Keratinocyte (primary cell): Measurements from ENCODE around the gene BANP. TPM values are rescaled to one million over a fixed set of nuclear protein-coding genes. Genes with fewer than 3 reads are reported as not detected.

ENCODE experiments used
- DNase-seq: peaks from one replicate; pipeline ENCODE4 v3.0.0-alpha.2; 2011; ENCODE audit warnings: low read depth, missing footprints, low spot score
- FAIRE-seq: peaks from 2 replicates; lab custom pipeline; 2011; peaks lifted over from hg19 to GRCh38; lab: Jason Lieb, UNC
- H2AFZ ChIP-seq: 2 replicates; pipeline ENCODE4 v1.6.0; 2012; ENCODE audit warnings: low read length, control low read depth, inconsistent platforms; ENCODE audit not compliant: control insufficient read depth
- H3K27ac ChIP-seq: 2 replicates; pipeline ENCODE4 v1.5.1; 2011; ENCODE audit warnings: low read length; ENCODE audit not compliant: control insufficient read depth, insufficient read depth
- H3K27me3 ChIP-seq: 3 replicates; pipeline ENCODE4 v1.6.0; 2011; ENCODE audit warnings: low read length; ENCODE audit not compliant: control insufficient read depth, insufficient read depth; ENCODE audit errors: extremely low read depth
- H3K36me3 ChIP-seq, 2 experiments: 2 replicates in 1 of 2; 3 replicates in 1 of 2; pipeline ENCODE4 v1.5.1; 2011; ENCODE audit warnings: low read length in 2 of 2, mild to moderate bottlenecking in 1 of 2; ENCODE audit not compliant: control insufficient read depth in 2 of 2, insufficient read depth in 2 of 2; ENCODE audit errors: extremely low read depth in 1 of 2
- H3K4me1 ChIP-seq: 3 replicates; pipeline ENCODE4 v1.5.1; 2011; ENCODE audit warnings: low read length; ENCODE audit not compliant: control insufficient read depth, insufficient read depth; ENCODE audit errors: extremely low read depth
- H3K4me2 ChIP-seq: 3 replicates; pipeline ENCODE4 v1.6.0; 2011; ENCODE audit warnings: low read depth, low read length; ENCODE audit not compliant: control insufficient read depth, insufficient read depth; ENCODE audit errors: extremely low read depth
- H3K4me3 ChIP-seq, 3 experiments: fragments of 200-600 bp in 1 of 3; sonication (generic) in 1 of 3; 2 replicates in 2 of 3; 3 replicates in 1 of 3; pipeline ENCODE4 v1.5.1; 2011 to 2016; ENCODE audit warnings: low read length in 3 of 3, mild to moderate bottlenecking in 3 of 3, control low read depth in 2 of 3, inconsistent platforms in 1 of 3, low read depth in 1 of 3, mixed read lengths in 1 of 3, mixed run types in 1 of 3, moderate library complexity in 1 of 3; ENCODE audit not compliant: control insufficient read depth in 2 of 3, insufficient read depth in 2 of 3; ENCODE audit errors: extremely low read depth in 1 of 3
- H3K79me2 ChIP-seq: 2 replicates; pipeline ENCODE4 v1.6.0; 2012; ENCODE audit warnings: low read length; ENCODE audit not compliant: control insufficient read depth, insufficient read depth
- H3K9ac ChIP-seq: 3 replicates; pipeline ENCODE4 v1.6.0; 2011; ENCODE audit warnings: low read length; ENCODE audit not compliant: control insufficient read depth, insufficient read depth; ENCODE audit errors: extremely low read depth
- H3K9me1 ChIP-seq: 3 replicates; pipeline ENCODE4 v1.6.0; 2011; ENCODE audit warnings: low read length; ENCODE audit not compliant: control insufficient read depth, insufficient read depth; ENCODE audit errors: extremely low read depth
- H3K9me3 ChIP-seq: 2 replicates; pipeline ENCODE4 v1.5.1; 2012; ENCODE audit warnings: low read depth, low read length; ENCODE audit not compliant: control insufficient read depth
- H4K20me1 ChIP-seq: 3 replicates; pipeline ENCODE4 v1.6.0; 2011; ENCODE audit warnings: low read length; ENCODE audit not compliant: control insufficient read depth, insufficient read depth; ENCODE audit errors: extremely low read depth
- EZH2 ChIP-seq: IDR thresholded peaks from one replicate; pipeline ENCODE4 v1.6.1; 2012; ENCODE audit warnings: inconsistent platforms, mild to moderate bottlenecking, low read length, moderate library complexity
- dilution Hi-C: fragments of 300-500 bp; cut with MboI; formaldehyde crosslinking; loops from one replicate; pipeline ENCODE4 v1.7.0; 2020; ENCODE audit warnings: low sequenced_read_pairs; ENCODE audit not compliant: extremely low pct_ligation_motif_present
- polyA plus RNA-seq, 5 experiments: library from polyadenylated mRNA; depleted of rRNA in 3 of 5; stranded (reverse) in 3 of 5; stranded (forward) in 1 of 5; unstranded in 1 of 5; fragments of >200 nt; gene quantifications; 1 replicate in 1 of 5; 2 replicates in 3 of 5; 3 replicates in 1 of 5; pipeline versions ENCODE4 v1.2.1 to v1.2.3, GENCODE V29; 2011 to 2012; ENCODE audit warnings: missing spikeins in 2 of 5, low read depth in 1 of 5, low replicate concordance in 1 of 5
- TF ChIP-seq, protein P1 (sequence below), 3 experiments: IDR thresholded peaks in 1 of 3; conservative IDR thresholded peaks in 1 of 3; optimal IDR thresholded peaks in 1 of 3; 2 replicates in 2 of 3; 3 replicates in 1 of 3; pipeline versions ENCODE3 to v1.5.1; 2011; ENCODE audit warnings: low read length in 3 of 3, mild to moderate bottlenecking in 3 of 3, moderate library complexity in 2 of 3, control low read depth in 1 of 3, inconsistent platforms in 1 of 3; ENCODE audit not compliant: insufficient read depth in 2 of 3; ENCODE audit errors: extremely low read depth in 1 of 3

Gene BANP
- polyA plus RNA-seq, 1 donor (not counting 4 experiments of a cell fraction or from before 2014, with no cell fraction given), result 10.8 TPM

GRCh38 chr16:88116121-88116520, 164.9 kb downstream of the BANP start:
- Histone ChIP-seq H2AFZ (no peak overlapping the region), H3K79me2 (no peaks in the 10 kb centered on the region), H3K36me3 (no peaks in the 10 kb centered on the region), H3K4me3 (no peak overlapping the region), H3K9me1 (no peaks in the 10 kb centered on the region), H3K27me3 (peaks cover 9% of the 10 kb centered on the region), H3K27ac (no peak overlapping the region), H3K9ac (no peak overlapping the region), H3K9me3 (no peaks in the 10 kb centered on the region), H3K4me1 (peaks cover 9% of the 10 kb centered on the region), H3K4me2 (no peak overlapping the region), H4K20me1 (no peaks in the 10 kb centered on the region)
- TF ChIP-seq, protein P1, sequence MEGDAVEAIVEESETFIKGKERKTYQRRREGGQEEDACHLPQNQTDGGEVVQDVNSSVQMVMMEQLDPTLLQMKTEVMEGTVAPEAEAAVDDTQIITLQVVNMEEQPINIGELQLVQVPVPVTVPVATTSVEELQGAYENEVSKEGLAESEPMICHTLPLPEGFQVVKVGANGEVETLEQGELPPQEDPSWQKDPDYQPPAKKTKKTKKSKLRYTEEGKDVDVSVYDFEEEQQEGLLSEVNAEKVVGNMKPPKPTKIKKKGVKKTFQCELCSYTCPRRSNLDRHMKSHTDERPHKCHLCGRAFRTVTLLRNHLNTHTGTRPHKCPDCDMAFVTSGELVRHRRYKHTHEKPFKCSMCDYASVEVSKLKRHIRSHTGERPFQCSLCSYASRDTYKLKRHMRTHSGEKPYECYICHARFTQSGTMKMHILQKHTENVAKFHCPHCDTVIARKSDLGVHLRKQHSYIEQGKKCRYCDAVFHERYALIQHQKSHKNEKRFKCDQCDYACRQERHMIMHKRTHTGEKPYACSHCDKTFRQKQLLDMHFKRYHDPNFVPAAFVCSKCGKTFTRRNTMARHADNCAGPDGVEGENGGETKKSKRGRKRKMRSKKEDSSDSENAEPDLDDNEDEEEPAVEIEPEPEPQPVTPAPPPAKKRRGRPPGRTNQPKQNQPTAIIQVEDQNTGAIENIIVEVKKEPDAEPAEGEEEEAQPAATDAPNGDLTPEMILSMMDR (optimal IDR thresholded peaks at IDR 0.05 in 1 of 3, IDR thresholded peaks at IDR 0.05 in 1 of 3, conservative IDR thresholded peaks at IDR 0.05 in 1 of 3; ENCODE audit: extremely low read depth in 1 of 3, insufficient read depth in 2 of 3, low read length in 3 of 3), result no peak
- TF ChIP-seq EZH2, result no peak
- no peak for FAIRE-seq
- no peak for DNase-seq
- dilution Hi-C loops, result no loop called here

DNA sequence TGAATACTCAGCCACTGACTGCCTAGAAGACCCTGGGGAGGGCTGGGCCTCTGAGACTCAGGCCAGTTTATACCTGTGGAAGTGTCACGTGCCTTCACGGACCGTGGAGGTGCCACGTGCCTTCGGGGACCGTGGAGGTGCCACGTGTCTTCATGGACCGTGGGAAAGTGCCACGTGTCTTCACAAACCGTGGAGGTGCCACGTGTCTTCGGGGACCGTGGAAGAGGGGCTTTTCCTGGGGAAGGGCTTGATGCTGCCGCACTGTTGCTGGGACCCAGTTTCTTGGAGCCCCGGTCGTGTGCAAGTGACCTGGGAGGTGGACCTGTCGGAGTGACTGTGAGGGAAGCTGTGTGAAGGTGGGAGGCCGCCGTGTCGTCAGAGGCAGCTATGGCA, 166.2 kb downstream of the BANP start:
- dilution Hi-C loops, result no loop called here
- FAIRE-seq, result no peak

More for the DNA sequence above, 166.2 kb downstream of the BANP start:
- Histone ChIP-seq H3K9me3 (no peaks in the 10 kb centered on the region), H3K4me1 (peaks cover 9% of the 10 kb centered on the region), H3K27ac (no peak overlapping the region), H3K79me2 (no peaks in the 10 kb centered on the region), H3K4me2 (no peak overlapping the region), H4K20me1 (no peaks in the 10 kb centered on the region), H2AFZ (no peak overlapping the region), H3K27me3 (peaks cover 9% of the 10 kb centered on the region), H3K4me3 (no peak overlapping the region), H3K9ac (no peak overlapping the region), H3K36me3 (no peaks in the 10 kb centered on the region), H3K9me1 (no peaks in the 10 kb centered on the region)
- no peak for TF ChIP-seq EZH2
- TF ChIP-seq, protein P1 (optimal IDR thresholded peaks at IDR 0.05 in 1 of 3, IDR thresholded peaks at IDR 0.05 in 1 of 3, conservative IDR thresholded peaks at IDR 0.05 in 1 of 3; ENCODE audit: extremely low read depth in 1 of 3, insufficient read depth in 2 of 3, low read length in 3 of 3), result no peak
- no peak for DNase-seq
